ENCODE results near the gene EFL1. TPM values are rescaled to one million over a fixed set of nuclear protein-coding genes. Genes with fewer than 3 reads are reported as not detected.

EFL1 gene
- total and polyA plus RNA-seq, 2 of the 4 experiments (the other 2 are of a cell fraction), result 10.1 to 24.6 TPM

GRCh38 chr15:82113106-82113715 lies 149.3 kb downstream of the EFL1 start:
- Histone ChIP-seq H2BK15ac (ENCODE audit: low read depth, low read length) (no peak overlapping the region), H3K79me1 (ENCODE audit: low read depth in 1 of 2, low read length in 2 of 2) (no peaks in the 10 kb centered on the region), H3K27ac (ENCODE audit: insufficient read depth, low read length) (no peak overlapping the region), H3K18ac (ENCODE audit: low read depth, low read length) (no peak overlapping the region), H3K36me3 (ENCODE audit: control insufficient read depth, insufficient read depth, low read length) (no peaks in the 10 kb centered on the region), H3K9ac (ENCODE audit: low read depth, low read length) (no peak overlapping the region), H3K4ac (ENCODE audit: low read depth, low read length) (peak overlapping the region; percentile 7; the same call in 1 of the 2 replicates), H2AK5ac (ENCODE audit: low read depth, low read length) (no peak overlapping the region), H2BK20ac (ENCODE audit: low read depth, low read length) (no peak overlapping the region), H3K23ac (ENCODE audit: low read depth, low read length) (0 out of 2 replicates have a peak overlapping the region, but pooled peaks have one; percentile 1), H2BK5ac (ENCODE audit: low read depth, low read length, poor library complexity, severe bottlenecking) (no peak overlapping the region), H3K4me2 (ENCODE audit: low read depth, low read length) (no peak overlapping the region), H3K56ac (ENCODE audit: extremely low read depth, insufficient read depth, low read length) (no peak overlapping the region), H2BK120ac (ENCODE audit: low read depth, low read length) (0 out of 2 replicates have a peak overlapping the region, but pooled peaks have one; percentile 4), H3K9me3 (ENCODE audit: control insufficient read depth, insufficient read depth, low read length) (no peaks in the 10 kb centered on the region), H4K5ac (ENCODE audit: low read depth, low read length) (no peak overlapping the region), H3K14ac (replicated peaks; ENCODE audit: low read depth, low read length) (no peak overlapping the region), H4K8ac (ENCODE audit: low read depth in 2 of 2, low read length in 2 of 2) (no peak overlapping the region), H3K27me3 (ENCODE audit: control insufficient read depth, insufficient read depth, low read length) (no peaks in the 10 kb centered on the region), H3K4me3 (ENCODE audit: insufficient read depth, low read depth, low read length) (no peak overlapping the region), H3K9me1 (ENCODE audit: insufficient read depth, low read length) (no peaks in the 10 kb centered on the region), H4K20me1 (ENCODE audit: insufficient read depth, low read length) (no peaks in the 10 kb centered on the region), H2AK9ac (replicated peaks; ENCODE audit: low read depth, low read length, poor library complexity) (peak overlapping the region; percentile 66), H2AFZ (replicated peaks; ENCODE audit: low read length, poor library complexity) (peak overlapping the region; percentile 17), H3K4me1 (ENCODE audit: control insufficient read depth, insufficient read depth, low read length) (no peaks in the 10 kb centered on the region), H4K91ac (ENCODE audit: insufficient read depth, low read depth, low read length) (no peak overlapping the region)
- BruUV-seq (replicated peaks), result no TSS peak
- no peak for ATAC-seq (ENCODE audit: low read depth)
- WGBS, 2 experiments (ENCODE audit: extremely low coverage in 2 of 2, insufficient read length in 1 of 2), result no CpG with 5 or more reads among the region's 1 CpG
- dilution Hi-C loops (cut with HindIII; ENCODE audit: low sequenced_read_pairs, unreplicated experiment), result no loop called here
- CTCF ChIA-PET, result no interaction called here
- DNase-seq, result no peak
- intact Hi-C loops (cut with micrococcal nuclease), result no loop called here
- in situ Hi-C loops (cut with MboI; ENCODE audit: low sequenced_read_pairs), result loop anchor here (5.0 kb wide), 1 partner anchor 84 kb away; no protein-coding TSS in a partner anchor
- no peak for TF ChIP-seq NFE2L2 (IDR thresholded peaks at IDR 0.05; ENCODE audit: low read depth, low read length)
- TF ChIP-seq CEBPB (IDR thresholded peaks at IDR 0.05; ENCODE audit: low read depth, low read length), result no peak
- no peak for TF ChIP-seq CTCF (conservative IDR thresholded peaks at IDR 0.05; ENCODE audit: low read depth, low read length)
- TF ChIP-seq ELK1 (IDR thresholded peaks at IDR 0.05; ENCODE audit: borderline replicate concordance, low read depth, low read length), result no peak
- no peak for TF ChIP-seq BHLHE40 (IDR thresholded peaks at IDR 0.05; ENCODE audit: low read depth, low read length)
- TF ChIP-seq MXI1 (IDR thresholded peaks at IDR 0.05; ENCODE audit: borderline replicate concordance, low read depth, low read length), result no peak
- TF ChIP-seq MAZ (IDR thresholded peaks at IDR 0.05; ENCODE audit: borderline replicate concordance, low read depth, low read length), result no peak
- TF ChIP-seq MAFK (IDR thresholded peaks at IDR 0.05; ENCODE audit: low read depth, low read length), result no peak
- no peak for TF ChIP-seq USF2 (IDR thresholded peaks at IDR 0.05; ENCODE audit: low read depth, low read length)
- TF ChIP-seq POLR2A (IDR thresholded peaks at IDR 0.05; ENCODE audit: low read depth, low read length), result no peak
- TF ChIP-seq RCOR1 (IDR thresholded peaks at IDR 0.05; ENCODE audit: insufficient replicate concordance, low read length), result no peak
- TF ChIP-seq RFX5 (IDR thresholded peaks at IDR 0.05; ENCODE audit: low read depth, low read length), result no peak
- no peak for TF ChIP-seq RAD21 (IDR thresholded peaks at IDR 0.05; ENCODE audit: low read length)
- no peak for TF ChIP-seq FOS (IDR thresholded peaks at IDR 0.05; ENCODE audit: low read depth, low read length)
- no peak for TF ChIP-seq SMC3 (IDR thresholded peaks at IDR 0.05; ENCODE audit: low read depth, low read length)
- TF ChIP-seq CHD1 (IDR thresholded peaks at IDR 0.05; ENCODE audit: low read depth, low read length), result no peak
- POLR2A ChIA-PET (ENCODE audit: unreplicated experiment), result no interaction called here
